MG63 (cell line): ENCODE data around the gene ANKRD40CL. TPM values are rescaled to one million over a fixed set of nuclear protein-coding genes. Genes with fewer than 3 reads are reported as not detected.

Source experiments
- DNase-seq: peaks from one replicate; pipeline ENCODE4 v3.0.0-alpha.2; 2020
- H3K27me3 ChIP-seq: fragments of 250-450 bp; sonication (Bioruptor Pico); 2 replicates; pipeline ENCODE4 v1.5.1; 2020; ENCODE audit warnings: mild to moderate bottlenecking, moderate library complexity
- H3K36me3 ChIP-seq: fragments of 250-450 bp; sonication (Bioruptor Pico); 2 replicates; pipeline ENCODE4 v1.5.1; 2020; ENCODE audit warnings: mild to moderate bottlenecking, moderate library complexity
- H3K4me3 ChIP-seq: fragments of 250-450 bp; sonication (Bioruptor Pico); 2 replicates; pipeline ENCODE4 v1.5.1; 2020; ENCODE audit warnings: mild to moderate bottlenecking, moderate library complexity
- H3K9me3 ChIP-seq: fragments of 250-450 bp; sonication (Bioruptor Pico); 2 replicates; pipeline ENCODE4 v1.5.1; 2020; ENCODE audit warnings: mild to moderate bottlenecking, moderate library complexity
- total RNA-seq: library from RNA; depleted of rRNA; stranded (reverse); fragments of >200 nt; shearing (Covaris generic); gene quantifications from 2 replicates; pipeline ENCODE4 v1.2.3, GENCODE V29; 2014; ENCODE audit warnings: low replicate concordance

Gene ANKRD40CL
- total RNA-seq, 1 experiment from 2014 or later, result not detected

GRCh38 chr17:50797135-50797810 lies 30.0 kb upstream of the ANKRD40CL start:
- no peak overlapping the region for H3K4me3 ChIP-seq
- H3K27me3 ChIP-seq, result no peaks in the 10 kb centered on the region
- no peaks in the 10 kb centered on the region for H3K9me3 ChIP-seq
- no peak for DNase-seq
- no peaks in the 10 kb centered on the region for H3K36me3 ChIP-seq

DNA sequence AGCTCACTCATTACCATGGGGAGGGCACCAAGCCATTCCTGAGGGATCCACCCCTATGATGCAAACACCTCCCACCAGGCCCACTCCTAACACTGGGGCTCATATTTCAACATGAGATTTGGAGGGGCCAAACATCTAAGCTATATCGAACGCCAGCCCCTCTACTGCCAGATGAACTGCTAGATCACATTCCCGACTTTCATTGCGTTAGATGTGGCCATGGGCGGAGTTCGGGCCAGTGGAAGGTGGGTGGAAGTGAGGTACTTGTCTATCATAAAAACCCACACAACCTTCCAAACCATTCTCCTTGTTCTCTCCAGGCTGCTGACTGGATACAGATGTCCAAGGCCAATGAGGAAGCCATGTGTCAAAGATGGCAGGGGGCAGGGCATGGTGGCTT lies 27.0 kb upstream of the ANKRD40CL start:
- no peak for DNase-seq
- Histone ChIP-seq H3K36me3 (no peaks in the 10 kb centered on the region), H3K27me3 (no peaks in the 10 kb centered on the region), H3K9me3 (no peaks in the 10 kb centered on the region), H3K4me3 (no peak overlapping the region)

DNA sequence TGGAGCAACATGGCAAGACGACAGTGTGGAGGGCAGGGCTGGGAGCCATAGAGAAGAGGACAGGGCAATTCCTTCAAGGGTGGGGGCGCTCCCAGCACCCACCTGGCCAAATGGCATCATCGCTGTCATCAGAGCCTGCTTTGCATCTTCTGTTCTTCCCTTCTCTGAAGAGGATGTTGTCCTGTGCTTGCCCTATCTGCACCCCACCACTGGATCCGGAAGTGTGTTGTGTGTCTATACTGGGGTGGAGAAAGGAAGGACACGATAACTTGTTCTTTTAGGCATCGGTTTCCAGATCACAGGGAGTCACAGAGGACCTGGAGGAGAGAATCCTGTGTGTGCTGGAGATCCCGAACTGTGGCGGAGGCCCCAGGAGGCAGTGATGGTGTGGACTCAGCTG lies 25.7 kb upstream of the ANKRD40CL start:
- H3K36me3 ChIP-seq, result no peaks in the 10 kb centered on the region

DNA sequence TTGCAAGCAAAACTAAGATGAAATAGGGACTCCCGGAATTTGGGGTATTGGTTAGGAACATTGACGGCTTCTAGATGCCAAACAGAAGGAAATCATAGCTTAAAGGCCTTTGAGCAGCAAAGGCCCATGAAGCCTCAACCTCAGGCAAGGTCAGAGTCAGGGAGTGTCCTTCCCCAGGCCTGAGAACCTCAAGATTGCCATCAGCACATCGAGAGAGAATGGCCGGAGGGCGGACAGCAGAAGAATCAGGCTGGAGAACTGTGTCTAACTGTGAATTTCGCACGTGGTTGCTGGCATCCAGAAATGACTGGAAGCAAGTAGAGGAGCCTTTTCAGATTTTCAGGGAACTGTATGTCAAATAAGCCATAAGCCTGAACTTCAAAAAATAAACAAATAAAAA lies 24.8 kb upstream of the ANKRD40CL start:
- no peaks in the 10 kb centered on the region for H3K27me3 ChIP-seq
- no peaks in the 10 kb centered on the region for H3K36me3 ChIP-seq
- H3K4me3 ChIP-seq, result no peak overlapping the region
- no peaks in the 10 kb centered on the region for H3K9me3 ChIP-seq
- no peak for DNase-seq

More for the DNA sequence above, 25.7 kb upstream of the ANKRD40CL start:
- Histone ChIP-seq H3K9me3 (no peaks in the 10 kb centered on the region), H3K4me3 (no peak overlapping the region), H3K27me3 (no peaks in the 10 kb centered on the region)
- DNase-seq, result no peak

DNA sequence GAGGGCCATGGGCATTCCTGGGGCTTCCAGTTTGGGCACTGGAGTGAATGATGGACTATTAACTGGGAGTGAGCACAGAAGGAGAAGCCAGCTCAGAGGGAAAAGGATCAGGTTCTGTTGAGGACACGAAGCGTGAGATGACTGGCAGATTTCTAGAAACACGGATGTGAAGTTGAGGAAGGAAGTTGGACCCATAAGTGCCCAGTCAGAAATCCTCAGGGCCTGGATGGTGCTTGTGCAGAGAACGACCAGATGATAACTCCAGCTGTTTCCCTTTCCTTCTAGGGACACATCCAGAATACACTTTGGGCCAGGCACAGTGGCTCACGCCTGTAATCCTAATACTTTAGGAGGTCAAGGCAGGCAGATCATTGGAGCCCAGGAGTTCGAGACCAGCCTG lies 23.3 kb upstream of the ANKRD40CL start:
- Histone ChIP-seq H3K36me3 (no peaks in the 10 kb centered on the region), H3K9me3 (no peaks in the 10 kb centered on the region)
- DNase-seq, result no peak

GRCh38 chr17:50787106-50787505 lies 19.8 kb upstream of the ANKRD40CL start:
- no peaks in the 10 kb centered on the region for H3K27me3 ChIP-seq
- no peaks in the 10 kb centered on the region for H3K9me3 ChIP-seq
- peak; percentile 12 for DNase-seq
- no peaks in the 10 kb centered on the region for H3K36me3 ChIP-seq
- H3K4me3 ChIP-seq, result no peak overlapping the region

More for the DNA sequence above, 23.3 kb upstream of the ANKRD40CL start:
- Histone ChIP-seq H3K27me3 (no peaks in the 10 kb centered on the region), H3K4me3 (no peak overlapping the region)

GRCh38 chr17:50785946-50786570 lies 18.7 kb upstream of the ANKRD40CL start:
- Histone ChIP-seq H3K4me3 (no peak overlapping the region), H3K9me3 (no peaks in the 10 kb centered on the region), H3K36me3 (no peaks in the 10 kb centered on the region), H3K27me3 (no peaks in the 10 kb centered on the region)
- DNase-seq, result peak; percentile 81

- no peaks in the 10 kb centered on the region for H3K9me3 ChIP-seq
- no peak overlapping the region for H3K4me3 ChIP-seq
- no peak for DNase-seq
- no peaks in the 10 kb centered on the region for H3K27me3 ChIP-seq
- no peaks in the 10 kb centered on the region for H3K36me3 ChIP-seq
Observed at GRCh38 chr17:50785126-50785525, 17.8 kb upstream of the ANKRD40CL start.

DNA sequence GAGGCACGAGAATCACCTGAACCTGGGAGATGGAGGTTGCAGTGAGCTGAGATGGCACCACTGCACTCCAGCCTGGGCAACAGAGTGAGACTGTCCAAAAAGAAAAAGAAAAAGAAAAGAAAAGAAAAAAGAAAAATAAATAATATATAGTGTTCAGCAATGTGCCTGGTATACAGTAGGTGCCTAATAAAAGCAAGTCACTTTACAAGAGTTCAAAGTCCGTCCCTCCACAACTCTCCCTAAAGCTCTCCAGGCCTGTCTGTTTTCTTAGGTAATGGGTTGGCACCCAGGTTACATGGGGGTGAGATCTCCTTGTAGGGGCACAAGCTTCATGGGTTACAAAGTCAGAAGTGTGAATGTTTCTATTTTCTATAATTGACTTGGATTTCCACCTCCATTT lies 16.6 kb upstream of the ANKRD40CL start:
- Histone ChIP-seq H3K9me3 (no peaks in the 10 kb centered on the region), H3K36me3 (no peaks in the 10 kb centered on the region), H3K27me3 (no peaks in the 10 kb centered on the region), H3K4me3 (no peak overlapping the region)
- no peak for DNase-seq

DNA sequence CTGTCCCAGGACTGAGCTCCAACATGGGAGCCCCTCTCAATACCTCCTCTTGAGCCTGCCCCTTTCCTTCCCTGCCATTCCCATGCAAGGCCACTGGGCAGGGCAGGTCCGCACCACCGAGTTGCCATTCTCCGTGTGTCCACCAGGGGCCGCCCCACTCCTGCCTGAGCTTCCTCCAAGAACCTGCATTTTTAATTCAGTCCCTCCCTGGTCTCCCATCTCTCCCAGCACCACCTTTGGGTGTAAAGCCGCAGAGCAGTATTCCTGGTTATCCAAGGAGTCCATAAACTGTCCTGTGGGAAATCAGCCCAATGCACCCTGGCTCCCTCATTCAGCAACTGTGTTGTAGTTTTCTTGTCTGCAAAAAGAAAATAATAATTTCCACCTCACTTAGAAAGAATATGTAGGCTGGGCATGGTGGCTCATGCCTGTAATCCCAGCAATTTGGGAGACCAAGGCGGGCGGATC lies 15.9 kb upstream of the ANKRD40CL start:
- H3K36me3 ChIP-seq, result no peaks in the 10 kb centered on the region
- DNase-seq, result peak; percentile 84
- H3K27me3 ChIP-seq, result no peaks in the 10 kb centered on the region
- H3K9me3 ChIP-seq, result no peaks in the 10 kb centered on the region
- H3K4me3 ChIP-seq, result no peak overlapping the region

DNA sequence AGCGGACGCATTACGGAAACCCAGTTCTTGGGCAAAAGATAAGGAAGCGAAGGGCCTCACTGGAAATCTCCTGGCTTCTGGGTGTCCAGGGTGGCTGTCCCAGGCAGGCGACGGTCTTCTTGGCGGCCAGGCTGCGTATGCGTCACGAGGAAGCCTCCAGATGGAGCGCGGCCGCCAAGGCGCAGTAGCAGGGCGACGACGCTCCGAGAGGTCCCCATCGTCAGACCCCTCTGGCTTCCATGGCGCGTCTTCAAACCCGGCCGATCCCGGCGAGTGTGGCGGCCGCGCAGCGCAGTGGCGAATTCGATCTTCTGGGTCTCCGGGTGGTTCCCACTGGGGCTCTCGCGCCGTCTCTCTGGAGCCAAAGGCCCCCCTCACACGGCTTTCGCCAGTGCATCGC lies 13.8 kb upstream of the ANKRD40CL start:
- no peaks in the 10 kb centered on the region for H3K9me3 ChIP-seq
- no peaks in the 10 kb centered on the region for H3K27me3 ChIP-seq
- no peak for DNase-seq
- no peak overlapping the region for H3K4me3 ChIP-seq
- no peaks in the 10 kb centered on the region for H3K36me3 ChIP-seq

GRCh38 chr17:50779747-50780353 lies 12.5 kb upstream of the ANKRD40CL start:
- H3K9me3 ChIP-seq, result no peaks in the 10 kb centered on the region
- H3K36me3 ChIP-seq, result no peaks in the 10 kb centered on the region
- H3K27me3 ChIP-seq, result no peaks in the 10 kb centered on the region
- DNase-seq, result no peak
- H3K4me3 ChIP-seq, result no peak overlapping the region

- H3K27me3 ChIP-seq, result no peaks in the 10 kb centered on the region
- H3K4me3 ChIP-seq, result no peak overlapping the region
- DNase-seq, result no peak
- H3K9me3 ChIP-seq, result no peaks in the 10 kb centered on the region
- no peaks in the 10 kb centered on the region for H3K36me3 ChIP-seq
Observed at GRCh38 chr17:50778988-50779387, 11.7 kb upstream of the ANKRD40CL start.

DNA sequence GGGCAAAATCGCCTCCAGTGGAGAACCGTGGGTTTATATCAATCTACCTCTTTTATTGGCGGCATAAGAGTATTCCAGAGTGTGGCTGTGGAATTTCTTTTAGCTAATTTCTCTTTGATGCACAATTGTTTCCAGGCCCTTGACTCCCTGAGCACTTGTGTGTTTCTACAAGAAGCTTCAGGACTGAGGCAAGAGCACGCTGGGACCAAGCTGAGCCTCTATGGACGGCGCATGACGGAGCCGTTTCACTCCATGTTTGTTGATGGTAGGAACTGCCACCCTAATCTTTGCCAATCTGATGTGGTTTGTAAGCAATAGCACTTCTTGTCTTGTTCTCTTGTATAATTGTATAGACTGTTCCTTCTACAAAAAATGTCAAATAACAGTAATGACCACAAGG lies 11.2 kb upstream of the ANKRD40CL start:
- no peak for DNase-seq
- no peaks in the 10 kb centered on the region for H3K36me3 ChIP-seq
- no peak overlapping the region for H3K4me3 ChIP-seq
- no peaks in the 10 kb centered on the region for H3K9me3 ChIP-seq
- H3K27me3 ChIP-seq, result no peaks in the 10 kb centered on the region

DNA sequence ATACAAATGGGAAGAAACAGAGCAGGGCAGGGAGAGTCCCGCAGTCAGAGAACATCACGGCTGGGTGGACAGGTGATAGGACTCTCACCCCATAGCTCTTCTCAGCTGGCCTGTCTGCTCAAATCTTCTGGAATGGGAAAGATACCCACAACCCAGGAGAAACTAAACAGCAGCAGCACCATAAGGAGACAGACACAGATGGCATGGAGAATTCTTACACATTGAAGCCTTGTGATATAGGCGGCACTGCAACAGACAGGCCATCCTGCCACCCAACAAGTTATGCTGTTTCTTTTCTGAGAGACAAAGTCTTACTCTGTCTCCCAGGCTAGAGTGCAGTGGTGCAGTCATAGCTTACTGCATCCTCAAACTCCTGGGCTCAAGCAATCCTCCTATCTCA lies 8.6 kb upstream of the ANKRD40CL start:
- no peaks in the 10 kb centered on the region for H3K9me3 ChIP-seq
- H3K36me3 ChIP-seq, result no peaks in the 10 kb centered on the region
- H3K27me3 ChIP-seq, result no peaks in the 10 kb centered on the region
- no peak for DNase-seq
- H3K4me3 ChIP-seq, result no peak overlapping the region

- Histone ChIP-seq H3K27me3 (no peaks in the 10 kb centered on the region), H3K4me3 (no peak overlapping the region), H3K36me3 (no peaks in the 10 kb centered on the region), H3K9me3 (no peaks in the 10 kb centered on the region)
- DNase-seq, result no peak
Observed at GRCh38 chr17:50774225-50774803, 7.0 kb upstream of the ANKRD40CL start.

GRCh38 chr17:50771991-50772785 lies 4.9 kb upstream of the ANKRD40CL start:
- DNase-seq, result no peak
- H3K36me3 ChIP-seq, result no peaks in the 10 kb centered on the region
- H3K9me3 ChIP-seq, result no peaks in the 10 kb centered on the region

More at GRCh38 chr17:50771991-50772785, 4.9 kb upstream of the ANKRD40CL start:
- no peak overlapping the region for H3K4me3 ChIP-seq
- H3K27me3 ChIP-seq, result no peaks in the 10 kb centered on the region
